IMR-90 (cell line): ENCODE measurements around the gene HS6ST2.

Experiments used
- MAFK ChIP-seq: IDR thresholded peaks from 2 replicates; pipeline ENCODE4 v1.6.1; 2012; ENCODE audit warnings: low read depth, low read length, improper control_type of control experiment
- RCOR1 ChIP-seq: IDR thresholded peaks from 2 replicates; pipeline ENCODE4 v1.6.1; 2012; ENCODE audit warnings: mild to moderate bottlenecking, low read length, improper control_type of control experiment; ENCODE audit not compliant: insufficient replicate concordance
- TF ChIP-seq, protein P1 (sequence below): conservative IDR thresholded peaks from 2 replicates; pipeline ENCODE4 v1.5.1; 2012; ENCODE audit warnings: mild to moderate bottlenecking, low read depth, low read length, improper control_type of control experiment

DNA sequence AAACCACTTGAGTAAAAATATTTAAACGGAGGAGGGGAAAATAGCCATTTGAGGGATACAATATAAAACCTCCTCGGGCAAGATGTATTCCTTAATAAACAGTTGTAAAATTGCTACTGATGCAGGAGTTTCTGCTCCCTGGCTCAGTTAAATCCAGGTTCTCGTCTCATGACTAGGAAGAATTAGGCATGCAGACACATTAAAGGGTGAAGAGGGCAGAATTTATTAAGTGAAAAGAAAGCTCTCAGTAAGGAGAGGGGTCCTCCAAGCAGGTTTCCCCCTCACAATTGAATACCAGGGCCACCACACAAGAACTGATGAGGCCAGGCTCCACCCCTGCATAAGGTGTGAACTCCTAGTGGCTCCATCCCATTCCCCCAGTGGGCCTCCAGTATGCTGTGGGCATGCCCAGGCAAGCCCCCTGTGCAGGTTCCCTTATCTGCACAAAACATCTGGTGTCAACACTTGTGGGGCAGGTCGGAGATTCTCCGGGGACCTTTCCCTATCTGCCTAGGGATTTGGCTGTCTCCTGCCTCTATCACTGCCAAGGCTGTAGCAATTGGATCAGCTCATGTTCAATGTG is 80.4 kb downstream of the HS6ST2 start:
- TF ChIP-seq, protein P1, sequence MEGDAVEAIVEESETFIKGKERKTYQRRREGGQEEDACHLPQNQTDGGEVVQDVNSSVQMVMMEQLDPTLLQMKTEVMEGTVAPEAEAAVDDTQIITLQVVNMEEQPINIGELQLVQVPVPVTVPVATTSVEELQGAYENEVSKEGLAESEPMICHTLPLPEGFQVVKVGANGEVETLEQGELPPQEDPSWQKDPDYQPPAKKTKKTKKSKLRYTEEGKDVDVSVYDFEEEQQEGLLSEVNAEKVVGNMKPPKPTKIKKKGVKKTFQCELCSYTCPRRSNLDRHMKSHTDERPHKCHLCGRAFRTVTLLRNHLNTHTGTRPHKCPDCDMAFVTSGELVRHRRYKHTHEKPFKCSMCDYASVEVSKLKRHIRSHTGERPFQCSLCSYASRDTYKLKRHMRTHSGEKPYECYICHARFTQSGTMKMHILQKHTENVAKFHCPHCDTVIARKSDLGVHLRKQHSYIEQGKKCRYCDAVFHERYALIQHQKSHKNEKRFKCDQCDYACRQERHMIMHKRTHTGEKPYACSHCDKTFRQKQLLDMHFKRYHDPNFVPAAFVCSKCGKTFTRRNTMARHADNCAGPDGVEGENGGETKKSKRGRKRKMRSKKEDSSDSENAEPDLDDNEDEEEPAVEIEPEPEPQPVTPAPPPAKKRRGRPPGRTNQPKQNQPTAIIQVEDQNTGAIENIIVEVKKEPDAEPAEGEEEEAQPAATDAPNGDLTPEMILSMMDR: no peak
- TF ChIP-seq RCOR1 (no peak), MAFK (no peak)
